B cell (primary cell): Measurements from ENCODE around the gene C3orf85. TPM values are rescaled to one million over a fixed set of nuclear protein-coding genes. Genes with fewer than 3 reads are reported as not detected.

ENCODE experiments used
- ATAC-seq: fragments of 200-7000 bp; cut with Tn5 transposase; one replicate; pipeline ENCODE4 v1.10.0; 2021; ENCODE audit warnings: low read depth, mild to moderate bottlenecking, moderate number of reproducible peaks, moderate library complexity
- CTCF ChIA-PET: fragments of 350-600 bp; sonication (Branson Sonifier 250); formaldehyde crosslinking; loops from one replicate; lab custom pipeline; 2021; ENCODE audit warnings: antibody characterized with exemption, inconsistent platforms; lab: Charles Lee
- POLR2A ChIA-PET: fragments of 350-600 bp; sonication (Branson Sonifier 250); formaldehyde crosslinking; loops from one replicate; lab custom pipeline; 2021; ENCODE audit warnings: antibody characterized with exemption; lab: Charles Lee
- DNase-seq: peaks from one replicate; pipeline ENCODE4 v3.0.0; 2013
- H2AFZ ChIP-seq: 2 replicates; pipeline ENCODE4 v1.6.1; 2012; ENCODE audit warnings: mild to moderate bottlenecking, low read depth, low read length; ENCODE audit not compliant: insufficient read depth, poor library complexity, severe bottlenecking
- H3K27ac ChIP-seq, 2 donors: 1 replicate in 1 of 2; 2 replicates in 1 of 2; pipeline ENCODE4 v1.5.1; 2012 to 2013; ENCODE audit warnings: low read length in 2 of 2, mild to moderate bottlenecking in 2 of 2, moderate library complexity in 1 of 2
- H3K27me3 ChIP-seq, 4 experiments: fragments of 200-600 bp in 1 of 4; sonication (generic) in 1 of 4; replicated peaks in 1 of 4; 1 replicate in 2 of 4; 2 replicates in 2 of 4; pipeline versions ENCODE4 v1.6.1 to v1.7.0; 2013 to 2016; ENCODE audit warnings: low read length in 3 of 4, mild to moderate bottlenecking in 2 of 4, mixed read lengths in 1 of 4, moderate library complexity in 1 of 4; ENCODE audit not compliant: insufficient read depth in 4 of 4, control insufficient read depth in 3 of 4; ENCODE audit errors: control extremely low read depth in 1 of 4
- H3K36me3 ChIP-seq, 2 experiments: replicated peaks in 1 of 2; 1 replicate in 1 of 2; 2 replicates in 1 of 2; pipeline versions ENCODE4 v1.6.1 to v1.7.1; 2013; ENCODE audit warnings: low read length in 1 of 2; ENCODE audit not compliant: insufficient read depth in 2 of 2, control insufficient read depth in 1 of 2; ENCODE audit errors: control extremely low read depth in 1 of 2, extremely low read depth in 1 of 2
- H3K4me1 ChIP-seq, 2 donors: fragments of 200-600 bp in 1 of 2; sonication (generic) in 1 of 2; 1 replicate in 1 of 2; 2 replicates in 1 of 2; pipeline versions ENCODE4 v1.5.1 to v1.6.1; 2013 to 2017; ENCODE audit warnings: low read length in 2 of 2; ENCODE audit not compliant: control insufficient read depth in 2 of 2, insufficient read depth in 2 of 2
- H3K4me2 ChIP-seq: replicated peaks from 2 replicates; pipeline ENCODE3; 2012; ENCODE audit warnings: mild to moderate bottlenecking, low read depth, low read length; ENCODE audit not compliant: poor library complexity, severe bottlenecking
- H3K4me3 ChIP-seq, 5 experiments: fragments of 200-600 bp in 1 of 5; sonication (generic) in 1 of 5; 1 replicate in 3 of 5; 2 replicates in 2 of 5; pipeline versions ENCODE4 v1.5.1 to v1.7.0; 2011 to 2016; ENCODE audit warnings: low read length in 4 of 5, mild to moderate bottlenecking in 4 of 5, low read depth in 2 of 5, control low read depth in 1 of 5, moderate library complexity in 1 of 5; ENCODE audit not compliant: insufficient read depth in 1 of 5; ENCODE audit errors: control extremely low read depth in 1 of 5, extremely low read depth in 1 of 5
- H3K79me2 ChIP-seq: fragments of 200-600 bp; sonication (generic); one replicate; pipeline ENCODE4 v1.6.0; 2016; ENCODE audit warnings: low read length; ENCODE audit not compliant: control insufficient read depth, insufficient read depth
- H3K9ac ChIP-seq: fragments of 200-600 bp; sonication (generic); 2 replicates; pipeline ENCODE4 v1.6.1; 2017; ENCODE audit warnings: mild to moderate bottlenecking, low read length, moderate library complexity
- H3K9me3 ChIP-seq, 3 donors: one replicate each; pipeline versions ENCODE4 v1.6.1 to v1.7.1; 2013; ENCODE audit warnings: low read length in 2 of 3; ENCODE audit not compliant: control insufficient read depth in 2 of 3, insufficient read depth in 1 of 3; ENCODE audit errors: control extremely low read depth in 1 of 3
- H4K20me1 ChIP-seq: 2 replicates; pipeline ENCODE4 v1.6.0; 2012; ENCODE audit warnings: mild to moderate bottlenecking, low read length; ENCODE audit not compliant: insufficient read depth, control insufficient read depth, poor library complexity, severe bottlenecking
- H3K27ac Mint-ChIP-seq: one replicate; pipeline ENCODE4 v1.8.0; 2021; ENCODE audit warnings: mixed read lengths
- H3K27me3 Mint-ChIP-seq: one replicate; pipeline ENCODE4 v1.8.0; 2021; ENCODE audit warnings: mixed read lengths
- H3K4me1 Mint-ChIP-seq: one replicate; pipeline ENCODE4 v1.8.0; 2021; ENCODE audit warnings: mixed read lengths
- H3K4me3 Mint-ChIP-seq: one replicate; pipeline ENCODE4 v1.8.0; 2021; ENCODE audit warnings: mixed read lengths
- H3K9me3 Mint-ChIP-seq: one replicate; pipeline ENCODE4 v1.8.0; 2022; ENCODE audit warnings: mixed read lengths; ENCODE audit not compliant: insufficient read depth
- CTCF ChIP-seq: fragments of 200-600 bp; IDR thresholded peaks from one replicate; pipeline ENCODE4 v1.8.0; 2022; ENCODE audit warnings: antibody characterized with exemption, mild to moderate bottlenecking
- EZH2 ChIP-seq: IDR thresholded peaks from 2 replicates; pipeline ENCODE4 v1.6.1; 2012; ENCODE audit warnings: borderline replicate concordance, low read depth, mild to moderate bottlenecking, moderate library complexity, low read length; ENCODE audit not compliant: insufficient read depth, poor library complexity, severe bottlenecking
- WGBS: methylation state at CpG from one replicate; pipeline ENCODE4 v1.1.5; 2013; ENCODE audit warnings: missing lambda C conversion rate; ENCODE audit not compliant: insufficient coverage; 5-methylcytosine and 5-hydroxymethylcytosine counted together
- intact Hi-C: fragments of 100-400 bp; cut with micrococcal nuclease; formaldehyde crosslinking; loops from one replicate; pipeline ENCODE4 v1.10.0; 2022
- polyA plus RNA-seq: library from polyadenylated mRNA; depleted of rRNA; stranded (reverse); fragments of >200 nt; gene quantifications from 2 replicates; pipeline ENCODE4 v1.2.3, GENCODE V29; 2012
- total RNA-seq, 2 donors: library from RNA; stranded (reverse); fragments of 120-200 nt in 1 of 2; gene quantifications; 1 replicate in 1 of 2; 2 replicates in 1 of 2; pipeline versions ENCODE4 v1.2.3 to v1.2.4, GENCODE V29; 2013 to 2022

Gene C3orf85
- total and polyA plus RNA-seq, 2 donors (not counting 1 experiment from before 2014, with no cell fraction given), result not detected

DNA sequence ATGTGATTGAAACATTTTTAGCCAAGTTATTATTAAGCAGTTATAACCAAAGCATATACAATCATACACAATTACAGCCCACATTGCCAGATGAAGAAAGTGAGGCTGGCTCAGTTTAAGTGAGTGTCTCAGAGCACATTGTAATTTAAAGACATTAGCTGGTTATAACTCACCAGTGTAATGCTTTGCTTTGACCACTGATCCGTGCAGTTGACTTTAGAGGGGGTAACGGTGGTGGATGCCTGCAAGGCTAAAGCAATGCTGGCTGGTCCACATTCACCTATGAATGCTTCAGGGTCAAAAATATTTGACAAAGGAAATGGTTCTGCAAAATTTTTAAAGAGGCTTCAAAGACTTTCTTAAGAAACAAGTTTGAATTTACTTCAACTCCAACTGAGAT, 1.2 kb downstream of the C3orf85 start:
- no peaks in the 10 kb centered on the region for H3K4me1 Mint-ChIP-seq
- Histone ChIP-seq H3K4me2 (no peak overlapping the region), H3K4me1 (no peaks in the 10 kb centered on the region), H3K9me3 (no peaks in the 10 kb centered on the region), H3K9ac (no peak overlapping the region), H3K79me2 (no peaks in the 10 kb centered on the region), H3K36me3 (no peaks in the 10 kb centered on the region), H3K27me3 (no peaks in the 10 kb centered on the region), H3K27ac (no peak overlapping the region), H4K20me1 (no peaks in the 10 kb centered on the region), H2AFZ (no peak overlapping the region), H3K4me3 (no peak overlapping the region)
- no peak overlapping the region for H3K4me3 Mint-ChIP-seq
- ChIA-PET POLR2A (no interaction called here), CTCF (no interaction called here)
- no peak for DNase-seq
- H3K27me3 Mint-ChIP-seq, result no peaks in the 10 kb centered on the region
- TF ChIP-seq CTCF (no peak), EZH2 (no peak)
- H3K27ac Mint-ChIP-seq, result no peak overlapping the region
- no peak for ATAC-seq
- intact Hi-C loops, result no loop called here
- 0% methylated on average over 1 of the region's 2 CpGs for WGBS
- no peaks in the 10 kb centered on the region for H3K9me3 Mint-ChIP-seq

GRCh38 chr3:109140318-109140717, 3.8 kb downstream of the C3orf85 start:
- no CpG with 5 or more reads among the region's 4 CpGs for WGBS
- no peaks in the 10 kb centered on the region for H3K27me3 Mint-ChIP-seq
- no peaks in the 10 kb centered on the region for H3K27me3 ChIP-seq
- POLR2A ChIA-PET, result no interaction called here
- no peaks in the 10 kb centered on the region for H3K4me1 Mint-ChIP-seq
- H3K4me3 Mint-ChIP-seq, result no peak overlapping the region
- TF ChIP-seq CTCF, result no peak
- TF ChIP-seq EZH2, result no peak
- H3K27ac Mint-ChIP-seq, result no peak overlapping the region
- no peaks in the 10 kb centered on the region for H3K9me3 ChIP-seq
- CTCF ChIA-PET, result no interaction called here
- H4K20me1 ChIP-seq, result no peaks in the 10 kb centered on the region
- no peak for ATAC-seq
- intact Hi-C loops, result no loop called here
- H2AFZ ChIP-seq, result no peak overlapping the region
- no peaks in the 10 kb centered on the region for H3K9me3 Mint-ChIP-seq
- H3K4me1 ChIP-seq, result no peaks in the 10 kb centered on the region
- no peak for DNase-seq
- H3K4me3 ChIP-seq, result no peak overlapping the region
- H3K79me2 ChIP-seq, result no peaks in the 10 kb centered on the region
- no peaks in the 10 kb centered on the region for H3K36me3 ChIP-seq
- H3K9ac ChIP-seq, result no peak overlapping the region
- H3K4me2 ChIP-seq, result no peak overlapping the region
- no peak overlapping the region for H3K27ac ChIP-seq
